GM19351 (cell line): Measurements from ENCODE around the gene PRLH.
"Not testable (repeated sequence)": the region's sequence is repeated elsewhere in the genome, so short reads cannot be mapped to it uniquely, and the experiment has no call there.

Experiments used
- ATAC-seq: cut with Tn5 transposase; IDR thresholded peaks from one replicate; pipeline ENCODE4 v1.9.1; 2021; ENCODE audit warnings: mild to moderate bottlenecking, moderate library complexity; ENCODE audit not compliant: unreplicated experiment

The PRLH gene

GRCh38 chr2:237581326-237581725 is 15.0 kb downstream of the PRLH start:
- no peak for ATAC-seq

- no peak for ATAC-seq
Measured at GRCh38 chr2:237581751-237582746, 15.7 kb downstream of the PRLH start.

GRCh38 chr2:237583385-237584295 is 17.3 kb downstream of the PRLH start:
- no peak for ATAC-seq

DNA sequence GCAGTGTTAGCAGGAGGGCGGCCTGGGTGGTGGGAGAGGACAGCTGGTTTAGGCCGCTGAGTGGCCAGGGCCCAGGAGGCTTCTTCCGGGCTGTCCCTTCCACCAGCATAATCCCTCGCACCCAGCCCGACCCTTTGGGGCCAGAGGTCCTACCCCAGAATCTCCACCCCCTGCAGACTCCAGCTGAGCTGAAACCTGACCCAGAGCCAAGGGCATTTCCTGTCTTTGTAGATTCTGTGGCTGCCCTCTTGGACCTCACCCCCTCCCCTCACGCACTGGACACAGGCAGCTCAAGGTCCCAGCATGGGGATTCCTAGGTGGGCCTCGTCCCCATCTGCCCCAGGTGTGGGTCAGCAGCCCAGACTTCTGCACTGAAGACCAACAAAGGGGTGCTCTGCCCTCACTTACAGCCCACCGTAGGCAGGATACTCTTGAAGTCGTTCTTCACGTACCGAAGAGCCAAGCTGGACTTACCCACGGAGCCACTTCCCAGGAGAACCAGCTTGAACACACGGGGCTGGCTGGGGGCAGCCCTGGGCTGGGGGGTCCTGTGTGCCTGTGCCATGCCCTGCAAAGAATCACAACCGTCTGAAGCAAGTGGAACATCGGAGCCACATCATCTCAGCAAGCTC is 19.3 kb downstream of the PRLH start:
- no peak for ATAC-seq

- ATAC-seq = no peak
Measured at GRCh38 chr2:237588044-237588696, 21.8 kb downstream of the PRLH start.

DNA sequence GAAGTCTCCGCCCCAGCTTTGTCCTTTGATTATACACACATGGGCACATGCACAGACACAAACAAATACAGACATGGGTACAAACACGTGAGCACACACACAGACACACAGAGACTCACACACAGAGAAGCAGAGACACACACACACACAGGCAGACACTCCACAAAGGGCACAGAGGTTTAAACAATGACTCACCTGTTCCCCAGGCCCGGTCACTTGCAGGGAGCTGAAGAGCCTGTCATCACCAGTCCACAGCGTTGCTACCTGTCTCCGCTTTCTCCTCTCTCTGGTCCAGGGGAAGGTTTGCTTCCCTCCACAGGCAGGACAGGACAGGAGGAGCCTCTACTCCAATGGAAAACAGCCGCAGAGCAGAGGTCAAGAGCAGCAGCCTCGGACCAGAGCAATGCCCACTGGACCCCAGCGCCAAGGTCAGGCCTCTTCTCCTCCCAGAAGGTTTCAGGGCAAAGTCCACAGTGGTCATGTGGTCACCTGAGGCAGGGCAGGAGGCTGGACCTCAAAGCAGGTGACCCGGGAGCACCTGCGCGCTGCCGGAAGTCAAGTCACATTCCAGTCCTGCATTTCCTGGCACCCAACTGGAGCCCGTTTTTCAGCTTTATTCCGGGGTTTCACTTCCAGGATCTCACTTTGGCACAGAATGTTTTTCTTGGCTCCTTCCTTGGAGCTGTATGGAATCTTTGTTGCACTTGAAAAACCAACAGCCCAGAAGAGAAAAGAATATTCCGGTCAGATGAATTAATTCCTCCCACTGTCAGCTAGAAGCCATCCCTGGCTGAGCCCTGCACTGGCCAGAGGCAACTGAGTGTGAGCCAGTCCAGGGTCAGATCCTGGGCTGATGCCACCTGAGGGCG is 24.1 kb downstream of the PRLH start, which contains the start of gene RAB17:
Gene RAB17, minus strand, starts transcription at position 463 of the 869 bp plus-strand sequence. CDS start 4,580 bp downstream, outside the sequence.
- no peak for ATAC-seq

DNA sequence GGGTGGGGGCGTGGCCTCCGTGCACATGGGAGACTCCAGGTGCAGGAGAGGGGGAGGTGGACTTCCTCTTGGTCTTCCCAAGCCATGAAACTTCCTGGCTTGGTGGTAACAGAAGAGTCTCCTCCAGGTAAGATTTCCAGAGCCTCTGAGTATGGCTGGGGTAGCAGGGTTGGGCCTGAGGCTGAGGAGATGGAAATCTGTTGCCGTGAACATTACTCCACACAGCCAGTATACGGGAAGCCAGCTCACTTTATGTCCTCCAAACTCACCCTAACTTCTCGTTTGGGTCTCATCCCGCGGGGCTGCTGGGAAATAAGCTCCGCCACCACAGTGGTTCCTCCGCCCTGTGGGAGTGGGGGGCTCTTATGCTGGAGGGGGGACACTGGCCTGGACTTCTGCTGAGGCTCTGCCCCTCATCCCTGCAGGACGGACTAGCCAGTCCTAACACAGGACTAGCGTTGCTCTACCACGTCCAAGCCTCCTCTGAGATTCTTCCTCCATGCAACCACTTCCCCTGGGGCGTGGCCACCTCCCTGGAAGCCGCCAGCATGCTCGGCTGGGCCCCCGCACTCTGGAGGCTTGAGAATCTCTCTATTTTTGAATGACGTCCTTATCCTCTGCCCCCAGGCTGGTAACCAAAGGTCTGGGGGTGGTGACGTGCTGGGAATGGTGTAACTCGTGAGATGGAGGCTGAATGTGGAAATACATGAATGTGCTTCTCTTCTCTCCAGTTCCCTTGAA is 24.9 kb downstream of the PRLH start:
- no peak for ATAC-seq

GRCh38 chr2:237592425-237592980 is 26.1 kb downstream of the PRLH start:
- no peak for ATAC-seq

DNA sequence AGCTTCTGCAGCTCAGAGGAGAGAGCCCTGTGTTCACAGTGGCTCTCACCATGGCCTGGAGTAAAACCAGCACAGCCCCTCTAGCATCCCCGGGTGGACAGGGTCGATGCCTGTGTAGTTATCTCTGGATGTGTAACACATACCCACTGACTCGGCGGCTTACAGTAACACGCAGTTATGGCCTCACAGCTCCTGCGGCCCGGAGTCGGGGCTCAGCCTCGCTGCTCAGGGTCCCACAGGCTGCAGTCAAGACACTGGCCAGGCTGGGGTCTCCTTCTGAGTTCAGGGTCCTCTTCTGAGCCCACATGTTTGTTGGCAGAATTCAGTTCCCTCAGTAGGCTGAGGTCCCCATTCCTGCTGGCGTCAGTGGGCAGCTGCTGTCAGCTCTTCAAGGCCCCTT is 26.7 kb downstream of the PRLH start:
- no peak for ATAC-seq

DNA sequence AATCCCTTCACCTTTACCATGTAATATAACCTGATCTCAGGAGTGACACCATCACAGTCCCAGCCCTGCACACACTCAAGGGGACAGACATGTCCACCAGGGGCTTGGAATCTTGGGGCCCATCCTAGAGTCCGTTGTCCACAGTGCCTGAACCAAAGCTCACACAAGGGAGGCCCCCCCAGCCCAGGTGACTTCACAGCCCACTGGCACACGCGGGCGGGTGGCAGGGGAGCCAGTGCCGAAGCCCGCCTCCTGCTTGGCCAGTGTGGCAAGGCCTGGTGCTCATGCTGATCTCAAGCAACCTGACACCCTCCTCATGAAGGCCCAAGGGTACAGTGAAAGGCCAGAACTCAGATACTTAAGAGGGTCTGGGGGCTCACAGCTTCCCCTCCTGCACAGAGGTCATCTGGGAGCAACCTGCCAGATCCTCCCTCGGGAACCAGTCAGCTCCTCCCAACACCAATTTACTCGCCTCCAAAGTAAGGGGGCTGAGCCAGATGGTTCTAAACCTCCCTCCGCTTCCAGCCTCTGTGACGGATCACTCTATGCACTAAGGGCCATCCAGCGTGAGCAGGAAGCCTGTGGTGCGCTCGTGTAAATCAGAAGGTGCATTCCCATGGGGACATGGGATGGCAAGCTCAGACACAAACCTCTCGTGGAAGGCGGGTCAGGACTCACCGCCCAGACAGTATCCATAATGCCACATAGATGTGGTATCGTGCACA is 27.4 kb downstream of the PRLH start:
- ATAC-seq = no peak

DNA sequence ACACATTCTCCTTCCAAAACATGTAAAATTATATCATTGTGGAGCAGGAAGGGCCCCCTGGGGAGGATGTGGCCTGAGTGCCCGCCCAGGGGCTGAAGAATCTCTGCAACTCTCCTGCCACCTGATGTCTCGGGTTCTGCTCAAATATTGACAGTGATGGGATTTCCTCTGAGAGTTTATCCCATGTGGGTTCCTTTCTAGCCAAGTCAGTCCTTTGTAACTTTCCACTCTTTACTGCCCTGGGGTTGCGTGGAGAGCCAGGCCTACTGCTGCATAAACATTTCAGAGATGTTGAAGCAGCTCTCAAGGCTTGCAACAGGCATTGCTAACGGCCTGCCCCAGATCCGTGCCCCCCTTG is 28.1 kb downstream of the PRLH start:
- no peak for ATAC-seq

DNA sequence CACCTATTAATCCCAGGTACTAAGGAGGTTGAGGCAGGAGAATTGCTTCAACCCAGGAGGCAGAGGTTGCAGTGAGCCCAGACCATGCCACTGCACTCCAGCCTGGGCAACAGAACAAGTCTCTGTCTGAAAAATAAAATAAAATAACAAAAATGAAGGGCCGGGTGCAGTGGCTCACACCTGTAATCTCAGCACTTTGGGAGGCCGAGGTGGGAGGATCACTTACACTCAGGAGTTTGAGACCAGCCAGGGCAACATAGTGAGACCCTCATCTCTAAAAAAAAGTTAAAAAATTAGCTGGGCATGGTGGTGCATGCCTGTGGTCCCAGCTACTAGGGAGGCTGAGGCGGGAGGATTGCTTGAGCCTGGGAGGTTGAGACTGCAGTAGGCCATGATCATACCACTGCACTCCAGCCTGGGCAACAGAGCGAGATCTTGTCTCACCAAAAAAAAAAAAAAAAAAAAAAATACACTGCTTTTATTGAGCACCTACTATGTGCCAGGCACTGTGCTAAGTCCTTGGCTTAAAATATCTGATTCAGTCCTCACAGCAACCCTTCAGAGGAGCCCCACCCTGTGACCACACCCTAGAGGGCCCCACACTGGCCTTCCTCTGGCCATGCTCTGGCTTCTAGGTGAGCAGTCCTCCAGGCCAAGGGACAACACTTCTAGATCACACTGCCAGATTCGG is 29.6 kb downstream of the PRLH start:
- ATAC-seq = not testable (repeated sequence)

DNA sequence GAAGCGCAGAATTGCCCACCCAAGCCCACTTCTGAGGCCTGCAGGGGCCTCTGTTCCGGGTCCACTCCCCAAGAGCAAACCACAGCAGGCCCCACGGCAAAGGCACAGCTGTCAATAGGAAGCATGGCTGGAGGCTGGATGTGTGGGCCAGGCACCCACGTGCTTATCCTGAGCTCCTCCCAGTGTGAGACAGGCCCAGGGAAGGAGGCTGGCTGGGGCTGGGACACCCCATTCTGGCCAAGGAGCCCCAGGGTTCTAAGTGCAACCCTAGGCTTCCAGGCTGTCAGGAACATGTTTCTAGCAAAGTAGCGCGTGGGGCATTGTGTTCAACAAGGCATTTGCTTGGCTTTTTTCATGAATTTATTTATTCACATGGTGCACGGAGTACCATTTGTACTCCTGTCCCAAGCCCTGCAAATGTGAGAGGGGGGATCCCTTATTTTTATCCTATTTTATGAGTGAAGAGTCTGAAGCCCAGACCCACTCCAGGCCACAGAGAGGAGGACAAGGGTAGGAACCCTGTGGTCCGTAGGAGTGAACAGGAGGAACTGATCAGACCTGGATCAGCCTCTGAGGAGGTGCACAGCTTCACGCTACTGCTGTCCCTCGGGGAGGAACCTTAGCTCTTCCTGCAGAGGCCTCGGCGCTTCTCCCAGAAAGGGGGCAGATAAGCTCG is 30.3 kb downstream of the PRLH start:
- ATAC-seq = no peak

DNA sequence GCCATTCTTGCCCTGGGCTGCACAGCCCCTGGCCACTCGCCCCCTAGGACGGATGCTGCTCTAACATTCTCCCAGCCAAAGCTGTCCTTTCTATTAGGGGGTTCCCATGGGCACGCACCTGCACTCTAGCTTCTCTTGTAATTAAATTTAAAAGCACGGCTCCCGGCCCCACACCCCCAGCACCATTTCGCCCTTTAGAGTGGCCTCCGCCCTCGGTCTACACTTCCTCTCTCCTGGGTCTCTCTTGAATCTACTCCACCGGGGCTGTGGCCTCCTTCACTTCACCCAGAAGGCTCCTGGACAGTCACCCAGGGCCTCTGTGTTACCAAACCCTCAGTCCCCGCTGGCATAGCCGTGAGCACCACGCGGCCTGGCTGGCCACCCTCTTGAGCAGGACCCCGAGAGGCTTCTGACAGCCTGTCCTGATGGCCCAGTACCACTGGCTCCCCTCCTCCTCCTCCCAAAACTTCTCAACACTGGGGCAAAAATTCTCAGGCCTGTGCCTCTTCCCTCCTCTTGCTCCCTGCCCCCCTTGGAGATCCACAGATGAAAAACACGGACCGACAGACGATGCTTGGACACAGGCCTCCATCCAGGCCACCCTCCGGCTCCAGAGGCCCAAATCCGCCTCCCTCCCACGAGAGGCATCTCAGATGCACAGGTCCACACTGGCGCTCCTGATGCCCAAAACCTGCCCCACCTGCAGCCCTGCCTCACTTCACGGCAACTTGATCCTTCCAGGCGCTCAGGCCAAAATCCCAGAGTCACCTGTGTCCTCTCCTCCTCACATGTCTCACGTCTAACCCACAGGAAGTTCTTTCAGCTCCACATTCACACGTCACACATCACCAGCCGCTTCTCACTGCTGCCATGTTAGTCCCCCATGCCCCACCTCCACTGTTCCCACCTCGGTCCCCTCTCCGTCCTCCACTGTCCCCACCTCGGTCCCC is 31.1 kb downstream of the PRLH start:
- no peak for ATAC-seq

GRCh38 chr2:237598468-237599208 is 32.3 kb downstream of the PRLH start:
- no peak for ATAC-seq
